K562 (cell line): ENCODE results near the gene LRP2. TPM values are rescaled to one million over a fixed set of nuclear protein-coding genes. Genes with fewer than 3 reads are reported as not detected.

Experiments
- ATAC-seq: fragments of 200-7000 bp; cut with Tn5 transposase; 3 replicates; pipeline ENCODE4 v1.9.1; 2020; ENCODE audit warnings: moderate library complexity
- BruUV-seq: library from RNA; stranded (reverse); fragments of 400-500 nt; replicated peaks from 2 replicates; lab custom pipeline; 2021; lab: Mats Ljungman, UMichigan
- CTCF ChIA-PET: fragments of 300-600 bp; formaldehyde crosslinking; extraction: SDS; loops from one replicate; lab custom pipeline; 2021; ENCODE audit warnings: low intra/inter-chr PET ratio; lab: Yijun Ruan, JAX
- POLR2A ChIA-PET: fragments of 300-600, 350-650 bp; sonication (Branson Sonifier 250); formaldehyde crosslinking; extraction: SDS; loops from one replicate; lab custom pipeline; 2021; ENCODE audit warnings: antibody characterized with exemption, inconsistent platforms; lab: Yijun Ruan, JAX
- DNase-seq, 4 experiments: peaks; one replicate each; pipeline versions ENCODE4 v3.0.0 to v3.0.0-alpha.2; 2011 to 2018; ENCODE audit warnings: low spot score in 3 of 4, mixed read lengths in 3 of 4; ENCODE audit errors: extremely low read depth in 1 of 4
- FAIRE-seq: peaks from 2 replicates; lab custom pipeline; 2011; peaks lifted over from hg19 to GRCh38; lab: Jason Lieb, UNC
- H2AFZ ChIP-seq: 2 replicates; pipeline ENCODE4 v1.6.0; 2011; ENCODE audit warnings: low read depth, low read length, control low read depth, inconsistent platforms
- H3K27ac ChIP-seq: fragments of 200-600 bp; 3 replicates; pipeline ENCODE4 v1.8.0; 2011; ENCODE audit warnings: low read depth, mild to moderate bottlenecking, control low read depth, inconsistent platforms, low read length, moderate library complexity, mixed read lengths; ENCODE audit errors: extremely low read depth
- H3K27me3 ChIP-seq, 2 experiments: fragments of 300-600 bp in 1 of 2; 2 replicates in 1 of 2; 3 replicates in 1 of 2; pipeline versions ENCODE4 v1.6.0 to v1.8.0; 2011; ENCODE audit warnings: inconsistent platforms in 2 of 2, low read length in 2 of 2, mild to moderate bottlenecking in 1 of 2, mixed read lengths in 1 of 2, moderate library complexity in 1 of 2; ENCODE audit not compliant: control insufficient read depth in 2 of 2, insufficient read depth in 2 of 2
- H3K36me3 ChIP-seq: fragments of 300-600 bp; 3 replicates; pipeline ENCODE4 v1.8.0; 2011; ENCODE audit warnings: mild to moderate bottlenecking, low read length, inconsistent platforms; ENCODE audit not compliant: control insufficient read depth, insufficient read depth
- H3K4me1 ChIP-seq, 2 experiments: fragments of 200-600 bp in 1 of 2; replicated peaks in 1 of 2; 2 replicates in 1 of 2; 3 replicates in 1 of 2; pipeline versions ENCODE4 v1.5.1 to v1.8.0; 2011; ENCODE audit warnings: inconsistent platforms in 2 of 2, low read length in 2 of 2, mild to moderate bottlenecking in 1 of 2, mixed read lengths in 1 of 2, moderate library complexity in 1 of 2; ENCODE audit not compliant: control insufficient read depth in 2 of 2, insufficient read depth in 2 of 2
- H3K4me2 ChIP-seq: 2 replicates; pipeline ENCODE4 v1.6.1; 2011; ENCODE audit warnings: low read length, control low read depth, inconsistent platforms, mixed read lengths; ENCODE audit not compliant: insufficient read depth
- H3K4me3 ChIP-seq: fragments of 200-600 bp; sonication (generic), shearing (Covaris generic); 2 replicates; pipeline ENCODE4 v1.5.1; 2016; ENCODE audit warnings: control low read depth, inconsistent platforms
- H3K79me2 ChIP-seq: fragments of 200-600 bp; 3 replicates; pipeline ENCODE4 v1.8.0; 2011; ENCODE audit warnings: low read length, inconsistent platforms; ENCODE audit not compliant: control insufficient read depth, insufficient read depth
- H3K9ac ChIP-seq, 2 experiments: 2 replicates each; pipeline versions ENCODE4 v1.6.0 to v1.6.1; 2011; ENCODE audit warnings: low read depth in 2 of 2, low read length in 2 of 2, control low read depth in 1 of 2, inconsistent platforms in 1 of 2, mild to moderate bottlenecking in 1 of 2, mixed read lengths in 1 of 2; ENCODE audit not compliant: insufficient read depth in 1 of 2
- H3K9me1 ChIP-seq: one replicate; pipeline ENCODE4 v1.6.0; 2011; ENCODE audit warnings: inconsistent platforms, mild to moderate bottlenecking, low read length, moderate library complexity; ENCODE audit not compliant: control insufficient read depth, insufficient read depth
- H3K9me3 ChIP-seq: replicated peaks from 2 replicates; pipeline ENCODE4 v1.5.1; 2011; ENCODE audit warnings: low read depth, low read length, inconsistent platforms; ENCODE audit not compliant: control insufficient read depth, insufficient read depth
- H4K20me1 ChIP-seq: replicated peaks from 2 replicates; pipeline ENCODE4 v1.6.1; 2011; ENCODE audit warnings: low read length, inconsistent platforms, mixed read lengths; ENCODE audit not compliant: control insufficient read depth, insufficient read depth
- NFATC3 ChIP-seq: fragments of 450-650 bp; IDR thresholded peaks from 2 replicates; pipeline ENCODE4 v1.6.1; 2017; ENCODE audit warnings: mild to moderate bottlenecking
- ZNF79 ChIP-seq: fragments of 250-450 bp; sonication (Bioruptor Pico); IDR thresholded peaks from 2 replicates; pipeline ENCODE4 v1.4.0; 2020; ENCODE audit warnings: low read depth, mild to moderate bottlenecking, moderate library complexity
- WGBS: fragments of 100-300 bp; shearing (Covaris generic); methylation state at CpG from one replicate; pipeline ENCODE4 v1.1.6; 2016; ENCODE audit warnings: low coverage, mixed read lengths; ENCODE audit not compliant: insufficient coverage; ENCODE audit errors: missing lambda C conversion rate; 5-methylcytosine and 5-hydroxymethylcytosine counted together
- in situ Hi-C: fragments of 300-500 bp; cut with MboI; formaldehyde crosslinking; loops from 4 replicates; pipeline ENCODE4 v1.15.0; 2018; ENCODE audit warnings: inconsistent platforms, mixed read lengths
- intact Hi-C: fragments of 100-400 bp; cut with micrococcal nuclease; formaldehyde crosslinking; loops from 2 replicates; pipeline ENCODE4 v1.14.2; 2022
- polyA plus RNA-seq, 8 experiments: library from polyadenylated mRNA; depleted of rRNA in 4 of 8; stranded (reverse) in 5 of 8; unstranded in 3 of 8; fragments of >200 nt; fragmentation: Nextera tagmentation in 2 of 8; fragmentation: Illumina TruSeq in 1 of 8; extraction: Ambion mirVana in 2 of 8; extraction: Trizol in 1 of 8; gene quantifications; 2 replicates each; pipeline versions ENCODE4 v1.2.1 to v1.2.3, GENCODE V29; 2011 to 2014; ENCODE audit warnings: inconsistent platforms in 1 of 8, missing spikeins in 1 of 8
- total RNA-seq, 7 experiments: library from RNA; depleted of rRNA in 6 of 7; stranded (reverse); fragments of >200 nt in 6 of 7; fragmentation: Illumina TruSeq in 2 of 7; extraction: Trizol in 2 of 7; gene quantifications; 2 replicates each; pipeline versions ENCODE4 v1.2.1 to v1.2.3, GENCODE V29; 2011 to 2021; ENCODE audit warnings: low replicate concordance in 1 of 7
- TF ChIP-seq, protein P1 (sequence below), 2 experiments: fragments of 450-650 bp in 1 of 2; sonication (generic) in 1 of 2; formaldehyde crosslinking in 1 of 2; IDR thresholded peaks; 2 replicates each; pipeline versions ENCODE4 v1.7.1 to v1.9.0; 2016 to 2022; ENCODE audit warnings: inconsistent platforms in 1 of 2, mild to moderate bottlenecking in 1 of 2, missing genetic modification reagents in 1 of 2

The LRP2 gene
- total and polyA plus RNA-seq, 9 of the 15 experiments (the other 6 are each of a cell fraction or from before 2014, with no cell fraction given): 0.04 to 0.18 (median 0.11) TPM; not detected in 1

DNA sequence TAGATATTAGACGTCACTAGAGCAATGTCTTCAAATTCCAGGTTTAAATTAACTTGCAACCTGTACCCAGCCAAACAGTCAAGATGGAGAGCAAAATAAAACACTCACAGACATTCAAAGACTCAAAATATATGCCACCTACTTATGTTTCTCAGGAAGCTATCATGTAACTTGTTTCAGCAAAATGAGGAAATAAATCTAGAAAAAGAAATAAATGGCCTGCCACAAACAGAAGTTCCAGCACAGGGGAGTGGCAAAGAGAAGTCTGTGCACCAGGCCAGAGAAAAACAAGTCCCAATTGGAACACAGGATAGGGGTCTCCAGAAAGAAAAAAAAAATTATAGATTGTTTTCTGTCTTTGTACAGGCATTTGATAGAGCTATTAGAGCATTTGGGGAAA lies 96.7 kb downstream of the LRP2 start:
- ChIA-PET CTCF (no interaction called here), POLR2A (interaction anchor here (0.6 kb wide), 1 partner anchor 156 kb away, joined by 3 read pairs; no protein-coding TSS in a partner anchor)
- Histone ChIP-seq H3K4me1 (no peaks in the 10 kb centered on the region), H3K79me2 (no peaks in the 10 kb centered on the region), H2AFZ (no peak overlapping the region), H3K4me3 (no peak overlapping the region), H3K9me3 (no peaks in the 10 kb centered on the region), H3K27me3 (peaks cover 3 to 4% of the 10 kb centered on the region in 2 experiments; a peak in 1 of 5 replicates), H3K4me2 (no peak overlapping the region), H3K9ac (no peak overlapping the region), H3K36me3 (no peaks in the 10 kb centered on the region), H3K9me1 (no peaks in the 10 kb centered on the region), H4K20me1 (no peaks in the 10 kb centered on the region), H3K27ac (no peak overlapping the region)
- in situ Hi-C loops: no loop called here
- intact Hi-C loops: no loop called here
- ATAC-seq (no peak), DNase-seq (no peak), FAIRE-seq (no peak)
- 0% methylated on average over 1 of the region's 1 CpG for WGBS
- no peak for TF ChIP-seq NFATC3
- BruUV-seq: no TSS peak

- in situ Hi-C loops (no loop called here), intact Hi-C loops (no loop called here)
- Histone ChIP-seq H3K27ac (no peak overlapping the region), H3K9me1 (no peaks in the 10 kb centered on the region), H3K36me3 (no peaks in the 10 kb centered on the region), H3K79me2 (no peaks in the 10 kb centered on the region), H3K9me3 (no peaks in the 10 kb centered on the region), H2AFZ (no peak overlapping the region), H3K4me1 (no peaks in the 10 kb centered on the region), H3K4me2 (no peak overlapping the region), H3K27me3 (peaks cover 4 to 10% of the 10 kb centered on the region in 2 experiments; a peak in 4 of 5 replicates), H4K20me1 (no peaks in the 10 kb centered on the region), H3K4me3 (no peak overlapping the region), H3K9ac (no peak overlapping the region)
- no TSS peak for BruUV-seq
- no peak for ATAC-seq
- no peak for DNase-seq
- no peak for FAIRE-seq
- ChIA-PET CTCF (no interaction called here), POLR2A (interaction anchor here (0.5 kb wide), 1 partner anchor 17 kb away, joined by 4 read pairs; no protein-coding TSS in a partner anchor)
- no peak for TF ChIP-seq ZNF79 (CRISPR knock-in tag)
- TF ChIP-seq, protein P1, sequence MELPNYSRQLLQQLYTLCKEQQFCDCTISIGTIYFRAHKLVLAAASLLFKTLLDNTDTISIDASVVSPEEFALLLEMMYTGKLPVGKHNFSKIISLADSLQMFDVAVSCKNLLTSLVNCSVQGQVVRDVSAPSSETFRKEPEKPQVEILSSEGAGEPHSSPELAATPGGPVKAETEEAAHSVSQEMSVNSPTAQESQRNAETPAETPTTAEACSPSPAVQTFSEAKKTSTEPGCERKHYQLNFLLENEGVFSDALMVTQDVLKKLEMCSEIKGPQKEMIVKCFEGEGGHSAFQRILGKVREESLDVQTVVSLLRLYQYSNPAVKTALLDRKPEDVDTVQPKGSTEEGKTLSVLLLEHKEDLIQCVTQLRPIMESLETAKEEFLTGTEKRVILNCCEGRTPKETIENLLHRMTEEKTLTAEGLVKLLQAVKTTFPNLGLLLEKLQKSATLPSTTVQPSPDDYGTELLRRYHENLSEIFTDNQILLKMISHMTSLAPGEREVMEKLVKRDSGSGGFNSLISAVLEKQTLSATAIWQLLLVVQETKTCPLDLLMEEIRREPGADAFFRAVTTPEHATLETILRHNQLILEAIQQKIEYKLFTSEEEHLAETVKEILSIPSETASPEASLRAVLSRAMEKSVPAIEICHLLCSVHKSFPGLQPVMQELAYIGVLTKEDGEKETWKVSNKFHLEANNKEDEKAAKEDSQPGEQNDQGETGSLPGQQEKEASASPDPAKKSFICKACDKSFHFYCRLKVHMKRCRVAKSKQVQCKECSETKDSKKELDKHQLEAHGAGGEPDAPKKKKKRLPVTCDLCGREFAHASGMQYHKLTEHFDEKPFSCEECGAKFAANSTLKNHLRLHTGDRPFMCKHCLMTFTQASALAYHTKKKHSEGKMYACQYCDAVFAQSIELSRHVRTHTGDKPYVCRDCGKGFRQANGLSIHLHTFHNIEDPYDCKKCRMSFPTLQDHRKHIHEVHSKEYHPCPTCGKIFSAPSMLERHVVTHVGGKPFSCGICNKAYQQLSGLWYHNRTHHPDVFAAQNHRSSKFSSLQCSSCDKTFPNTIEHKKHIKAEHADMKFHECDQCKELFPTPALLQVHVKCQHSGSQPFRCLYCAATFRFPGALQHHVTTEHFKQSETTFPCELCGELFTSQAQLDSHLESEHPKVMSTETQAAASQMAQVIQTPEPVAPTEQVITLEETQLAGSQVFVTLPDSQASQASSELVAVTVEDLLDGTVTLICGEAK (IDR thresholded peaks at IDR 0.05): no peak
- TF ChIP-seq, protein P1 (CRISPR knock-in tag; IDR thresholded peaks at IDR 0.05): no peak
Measured at GRCh38 chr2:169260846-169261642, 101.3 kb downstream of the LRP2 start.
